Activated naive CD8-positive, alpha-beta T cell treated with anti-CD3 and anti-CD28 coated beads, Interleukin-2, amount 50 U/mL, for 24 hours (primary cell): ENCODE measurements around the gene ASTN2.

Source experiments
- ATAC-seq: fragments of 150-1000 bp; cut with Tn5 transposase; one replicate; pipeline ENCODE4 v1.10.0; 2021
- DNase-seq: peaks from one replicate; pipeline ENCODE4 v3.0.0; 2021
- H3K27ac Mint-ChIP-seq: one replicate; pipeline ENCODE4 v1.8.0; 2021; ENCODE audit warnings: mild to moderate bottlenecking, mixed read lengths
- H3K27me3 Mint-ChIP-seq: one replicate; pipeline ENCODE4 v1.8.0; 2021; ENCODE audit warnings: mixed read lengths
- H3K36me3 Mint-ChIP-seq: one replicate; pipeline ENCODE4 v1.8.0; 2021; ENCODE audit warnings: low read depth, mixed read lengths
- H3K4me1 Mint-ChIP-seq: one replicate; pipeline ENCODE4 v1.8.0; 2021; ENCODE audit warnings: mixed read lengths
- H3K4me3 Mint-ChIP-seq: one replicate; pipeline ENCODE4 v1.8.0; 2021; ENCODE audit warnings: mild to moderate bottlenecking, moderate library complexity, mixed read lengths
- H3K9me3 Mint-ChIP-seq: one replicate; pipeline ENCODE4 v1.8.0; 2021; ENCODE audit warnings: mixed read lengths

ASTN2 gene

DNA sequence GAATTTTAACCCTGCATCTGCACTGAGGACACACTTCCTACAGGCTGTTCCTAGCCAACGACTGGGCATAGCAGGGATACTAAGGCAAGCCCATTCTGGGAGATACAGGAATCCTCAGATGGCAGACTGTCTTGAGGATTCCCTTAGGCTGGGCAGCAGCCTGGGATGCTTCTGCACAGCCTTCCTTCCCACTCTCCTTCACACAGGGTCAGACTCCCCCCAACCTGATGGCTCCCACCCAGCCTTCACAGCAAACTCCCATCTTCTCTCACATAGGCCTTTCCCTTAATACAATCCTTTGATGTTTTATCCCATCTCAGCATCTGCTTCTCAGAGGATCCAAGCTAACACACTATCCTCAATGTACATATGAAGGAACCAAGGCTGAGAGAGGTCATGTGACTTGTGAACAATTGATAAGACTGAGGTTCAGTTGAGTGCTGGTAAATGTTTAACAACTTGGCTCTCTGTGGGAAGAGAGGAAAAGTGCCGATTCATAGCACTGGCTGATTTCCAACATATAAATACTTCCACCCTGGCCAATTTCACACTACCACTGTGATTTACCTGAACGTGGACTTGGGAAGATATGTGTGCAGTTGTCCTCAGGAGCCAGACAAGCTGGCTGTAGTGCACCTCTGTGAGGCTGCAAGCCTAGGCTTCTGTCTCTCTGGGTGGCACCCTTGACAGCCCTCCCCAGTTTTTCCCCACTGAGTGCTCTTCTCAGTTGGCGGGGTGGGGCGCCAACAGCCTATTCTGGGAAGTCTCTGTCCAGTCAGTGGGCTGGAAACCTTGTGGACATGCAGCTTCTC is 848.0 kb downstream of the ASTN2 start:
- Mint-ChIP-seq H3K27ac (no peak overlapping the region), H3K4me1 (no peaks in the 10 kb centered on the region), H3K27me3 (no peaks in the 10 kb centered on the region), H3K4me3 (no peak overlapping the region), H3K36me3 (peaks cover 2% of the 10 kb centered on the region), H3K9me3 (no peaks in the 10 kb centered on the region)
- DNase-seq (no peak), ATAC-seq (no peak)

- Mint-ChIP-seq H3K27me3 (no peaks in the 10 kb centered on the region), H3K27ac (no peak overlapping the region), H3K4me1 (no peaks in the 10 kb centered on the region), H3K36me3 (peaks cover 2% of the 10 kb centered on the region), H3K9me3 (no peaks in the 10 kb centered on the region), H3K4me3 (no peak overlapping the region)
- DNase-seq (no peak), ATAC-seq (no peak)
These were observed 848.9 kb downstream of the ASTN2 start for GRCh38 chr9:116565986-116566385.

- ATAC-seq (no peak), DNase-seq (no peak)
- Mint-ChIP-seq H3K27ac (no peak overlapping the region), H3K4me1 (no peaks in the 10 kb centered on the region), H3K36me3 (peaks cover 2% of the 10 kb centered on the region), H3K4me3 (no peak overlapping the region), H3K27me3 (no peaks in the 10 kb centered on the region), H3K9me3 (no peaks in the 10 kb centered on the region)
These were observed 850.5 kb downstream of the ASTN2 start for GRCh38 chr9:116564266-116564793.

DNA sequence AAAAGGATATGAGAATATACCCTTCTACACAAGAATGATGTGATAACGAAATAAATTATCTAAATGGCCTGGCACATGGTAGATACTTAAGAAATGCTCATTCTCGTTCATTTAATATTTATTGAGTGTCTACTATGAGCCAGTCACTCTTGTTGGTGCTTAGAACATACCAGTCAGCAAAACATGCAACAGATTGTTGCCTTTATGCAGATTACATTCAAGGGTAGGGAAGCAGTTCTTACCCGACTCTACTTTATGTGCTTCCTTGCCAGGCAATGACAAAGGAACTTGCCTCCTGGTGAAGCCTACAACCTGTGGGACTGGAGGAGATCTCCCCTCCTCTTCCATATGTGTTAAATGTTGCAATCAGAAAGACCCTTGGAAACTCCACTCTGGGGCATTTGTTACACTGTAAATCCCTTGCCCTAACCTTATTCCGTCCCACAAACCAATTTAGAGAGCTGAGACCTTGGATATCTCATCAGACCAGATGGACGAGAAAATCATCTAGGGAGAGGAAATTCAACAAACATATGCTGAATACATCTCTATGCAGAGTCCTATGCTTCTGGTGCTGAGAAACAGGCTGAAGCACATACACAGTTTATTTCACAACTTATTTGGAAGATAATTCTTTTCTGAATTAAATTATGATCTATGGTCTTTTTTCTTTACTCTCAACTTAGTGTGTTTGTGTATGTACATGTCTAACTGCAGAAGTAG is 855.9 kb downstream of the ASTN2 start:
- Mint-ChIP-seq H3K27me3 (no peaks in the 10 kb centered on the region), H3K4me1 (no peaks in the 10 kb centered on the region), H3K36me3 (no peaks in the 10 kb centered on the region), H3K27ac (no peak overlapping the region), H3K9me3 (no peaks in the 10 kb centered on the region), H3K4me3 (no peak overlapping the region)
- ATAC-seq (no peak), DNase-seq (no peak)

- no peaks in the 10 kb centered on the region for H3K36me3 Mint-ChIP-seq
- no peaks in the 10 kb centered on the region for H3K9me3 Mint-ChIP-seq
- H3K27me3 Mint-ChIP-seq = no peaks in the 10 kb centered on the region
- DNase-seq (no peak), ATAC-seq (no peak)
- no peaks in the 10 kb centered on the region for H3K4me1 Mint-ChIP-seq
- H3K27ac Mint-ChIP-seq = no peak overlapping the region
- H3K4me3 Mint-ChIP-seq = no peak overlapping the region
These were observed 856.8 kb downstream of the ASTN2 start for GRCh38 chr9:116558035-116558434.

- no peak for DNase-seq
- H3K4me3 Mint-ChIP-seq = no peak overlapping the region
- no peaks in the 10 kb centered on the region for H3K4me1 Mint-ChIP-seq
- no peak for ATAC-seq
- H3K9me3 Mint-ChIP-seq = no peaks in the 10 kb centered on the region
- no peaks in the 10 kb centered on the region for H3K36me3 Mint-ChIP-seq
- H3K27me3 Mint-ChIP-seq = no peaks in the 10 kb centered on the region
- no peak overlapping the region for H3K27ac Mint-ChIP-seq
These were observed 859.2 kb downstream of the ASTN2 start for GRCh38 chr9:116555556-116556155.

GRCh38 chr9:116555119-116555518 is 859.7 kb downstream of the ASTN2 start:
- H3K9me3 Mint-ChIP-seq = no peaks in the 10 kb centered on the region
- no peak for ATAC-seq
- no peak overlapping the region for H3K4me3 Mint-ChIP-seq
- no peaks in the 10 kb centered on the region for H3K27me3 Mint-ChIP-seq
- H3K27ac Mint-ChIP-seq = no peak overlapping the region
- no peak for DNase-seq
- H3K4me1 Mint-ChIP-seq = no peaks in the 10 kb centered on the region
- H3K36me3 Mint-ChIP-seq = no peaks in the 10 kb centered on the region

DNA sequence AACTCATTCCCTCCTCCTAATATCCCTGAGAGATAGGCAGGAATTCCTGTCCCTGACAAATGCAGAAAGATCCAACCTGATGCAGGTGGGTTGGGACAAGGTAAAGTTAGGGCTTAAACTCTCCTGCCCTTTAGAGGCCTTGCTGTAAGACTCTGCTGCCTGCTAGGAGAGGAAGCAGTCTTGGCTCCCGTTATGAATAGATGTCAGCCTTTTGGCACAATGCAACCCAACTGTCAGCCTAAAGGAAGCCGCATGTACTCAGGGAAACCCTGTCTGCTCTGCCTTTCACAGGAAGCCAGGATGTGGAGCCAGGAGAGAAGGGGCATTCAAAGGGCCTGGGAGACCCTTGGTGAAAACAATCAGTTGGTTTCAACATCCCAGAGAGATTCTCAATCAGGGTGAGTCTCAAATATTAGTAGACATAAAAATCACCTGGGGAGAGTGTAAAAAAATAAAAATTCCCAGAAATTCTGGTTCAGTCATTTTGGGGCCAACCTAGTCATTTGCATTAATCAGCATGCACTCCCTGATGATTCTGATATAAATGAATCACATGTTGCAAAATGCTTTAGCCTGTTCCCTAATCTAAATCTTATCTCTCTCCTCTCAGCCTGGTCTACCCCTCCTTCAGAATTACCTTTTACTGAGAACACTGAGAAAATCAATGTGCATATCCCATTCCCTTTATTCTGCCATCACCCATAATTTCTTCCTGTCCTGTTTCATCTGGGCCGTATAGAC is 864.0 kb downstream of the ASTN2 start:
- H3K4me3 Mint-ChIP-seq = no peak overlapping the region
- no peaks in the 10 kb centered on the region for H3K36me3 Mint-ChIP-seq
- ATAC-seq = no peak
- no peak overlapping the region for H3K27ac Mint-ChIP-seq
- H3K4me1 Mint-ChIP-seq = peaks cover 5% of the 10 kb centered on the region
- DNase-seq = no peak
- H3K9me3 Mint-ChIP-seq = no peaks in the 10 kb centered on the region
- no peaks in the 10 kb centered on the region for H3K27me3 Mint-ChIP-seq

GRCh38 chr9:116549786-116550660 is 864.8 kb downstream of the ASTN2 start:
- no peak for DNase-seq
- Mint-ChIP-seq H3K27me3 (no peaks in the 10 kb centered on the region), H3K36me3 (no peaks in the 10 kb centered on the region), H3K27ac (no peak overlapping the region), H3K9me3 (no peaks in the 10 kb centered on the region), H3K4me1 (peaks cover 5% of the 10 kb centered on the region), H3K4me3 (no peak overlapping the region)
- no peak for ATAC-seq

DNA sequence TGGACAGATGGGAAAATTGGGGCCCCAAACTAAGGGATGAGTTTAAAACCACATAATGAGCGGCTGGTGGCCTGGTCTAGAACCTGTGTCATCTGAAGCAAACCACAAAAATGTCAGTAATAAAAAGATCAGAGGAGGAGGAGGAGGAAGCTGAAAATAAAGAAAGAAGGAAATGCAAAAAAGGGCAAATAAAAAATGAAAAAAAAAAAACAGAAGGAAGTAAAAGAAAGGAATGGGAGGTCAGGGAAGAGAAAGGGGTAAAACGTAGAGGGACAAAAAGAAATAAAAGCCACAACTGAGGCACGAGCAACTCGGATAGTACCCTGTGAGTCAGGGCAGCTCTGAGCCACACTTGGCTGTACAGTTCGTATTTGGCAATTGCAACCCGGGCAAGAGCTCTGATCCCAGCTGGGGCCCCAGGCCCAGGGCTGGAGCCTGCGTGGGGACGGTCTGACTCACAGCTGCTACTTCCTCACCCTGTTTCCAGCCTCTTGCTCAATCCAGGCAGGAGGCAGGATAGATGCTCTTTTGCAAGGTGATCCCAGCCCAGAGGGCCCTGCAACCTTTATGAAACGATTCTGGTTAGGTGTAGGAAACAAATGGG is 865.7 kb downstream of the ASTN2 start:
- DNase-seq (peak; percentile 7), ATAC-seq (peak; percentile 61)
- Mint-ChIP-seq H3K4me1 (peaks cover 5% of the 10 kb centered on the region), H3K4me3 (no peak overlapping the region), H3K9me3 (no peaks in the 10 kb centered on the region), H3K27ac (no peak overlapping the region), H3K36me3 (no peaks in the 10 kb centered on the region), H3K27me3 (no peaks in the 10 kb centered on the region)

- Mint-ChIP-seq H3K9me3 (no peaks in the 10 kb centered on the region), H3K4me3 (no peak overlapping the region), H3K27ac (no peak overlapping the region), H3K4me1 (peaks cover 5% of the 10 kb centered on the region), H3K27me3 (no peaks in the 10 kb centered on the region), H3K36me3 (no peaks in the 10 kb centered on the region)
- ATAC-seq (no peak), DNase-seq (no peak)
These were observed 867.0 kb downstream of the ASTN2 start for GRCh38 chr9:116547729-116548426.

DNA sequence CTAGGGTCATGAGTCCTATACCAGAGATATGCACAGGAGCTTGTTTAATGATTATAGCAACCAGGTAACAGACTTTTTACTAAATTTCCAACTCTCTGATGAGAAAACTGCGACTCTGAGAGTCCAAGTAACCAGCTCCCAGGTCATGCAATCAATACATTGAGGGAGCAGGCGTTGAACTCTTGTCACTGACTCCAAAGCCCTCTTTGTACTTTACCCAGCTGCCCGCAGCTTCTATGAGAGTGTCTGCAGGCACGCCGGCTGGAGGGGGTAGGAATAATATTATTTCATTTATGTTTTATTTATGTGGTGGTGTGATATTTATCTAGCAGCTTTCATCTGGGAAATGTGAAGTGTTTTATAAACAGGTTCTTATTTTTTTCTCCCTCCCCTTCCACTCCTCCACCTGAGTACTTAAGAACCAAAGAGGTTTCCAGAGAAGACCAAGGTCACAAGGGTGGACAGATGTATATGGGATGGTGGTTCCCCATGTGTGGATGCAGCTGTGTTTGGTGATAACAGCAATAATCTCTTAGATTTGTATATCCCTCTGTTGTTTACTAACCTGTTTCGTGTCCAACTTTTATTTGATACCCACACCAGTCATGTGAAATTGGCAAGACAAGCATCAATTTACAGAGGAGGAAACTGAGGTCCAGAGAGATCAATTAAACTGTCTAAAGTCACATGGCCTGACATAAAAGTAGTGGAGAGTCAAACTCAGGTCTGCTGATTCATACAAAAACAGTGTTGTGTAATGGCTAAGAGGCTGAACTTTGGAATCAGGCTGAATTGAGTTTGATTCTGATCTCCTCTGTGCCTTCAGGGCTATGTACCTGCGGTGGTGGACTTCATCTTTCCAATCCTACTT is 867.9 kb downstream of the ASTN2 start:
- no peak for DNase-seq
- ATAC-seq = no peak
- H3K4me3 Mint-ChIP-seq = no peak overlapping the region
- H3K4me1 Mint-ChIP-seq = peaks cover 5% of the 10 kb centered on the region
- H3K9me3 Mint-ChIP-seq = no peaks in the 10 kb centered on the region
- no peaks in the 10 kb centered on the region for H3K36me3 Mint-ChIP-seq
- H3K27ac Mint-ChIP-seq = no peak overlapping the region
- H3K27me3 Mint-ChIP-seq = no peaks in the 10 kb centered on the region
